ACHN (cell line): Measurements from ENCODE around the gene EHMT2.
"Not testable (repeated sequence)": the region's sequence is repeated elsewhere in the genome, so short reads cannot be mapped to it uniquely, and the experiment has no call there.

Experiments used
- DNase-seq: peaks from one replicate; pipeline ENCODE4 v3.0.0-alpha.2; 2015
- in situ Hi-C: cut with HindIII; loops from 2 replicates; pipeline ENCODE4 v1.10.0; 2017; ENCODE audit warnings: low sequenced_read_pairs, low pct_ligation_motif_present, low pct_unique_long_range_greater_than_20kb

Gene EHMT2

DNA sequence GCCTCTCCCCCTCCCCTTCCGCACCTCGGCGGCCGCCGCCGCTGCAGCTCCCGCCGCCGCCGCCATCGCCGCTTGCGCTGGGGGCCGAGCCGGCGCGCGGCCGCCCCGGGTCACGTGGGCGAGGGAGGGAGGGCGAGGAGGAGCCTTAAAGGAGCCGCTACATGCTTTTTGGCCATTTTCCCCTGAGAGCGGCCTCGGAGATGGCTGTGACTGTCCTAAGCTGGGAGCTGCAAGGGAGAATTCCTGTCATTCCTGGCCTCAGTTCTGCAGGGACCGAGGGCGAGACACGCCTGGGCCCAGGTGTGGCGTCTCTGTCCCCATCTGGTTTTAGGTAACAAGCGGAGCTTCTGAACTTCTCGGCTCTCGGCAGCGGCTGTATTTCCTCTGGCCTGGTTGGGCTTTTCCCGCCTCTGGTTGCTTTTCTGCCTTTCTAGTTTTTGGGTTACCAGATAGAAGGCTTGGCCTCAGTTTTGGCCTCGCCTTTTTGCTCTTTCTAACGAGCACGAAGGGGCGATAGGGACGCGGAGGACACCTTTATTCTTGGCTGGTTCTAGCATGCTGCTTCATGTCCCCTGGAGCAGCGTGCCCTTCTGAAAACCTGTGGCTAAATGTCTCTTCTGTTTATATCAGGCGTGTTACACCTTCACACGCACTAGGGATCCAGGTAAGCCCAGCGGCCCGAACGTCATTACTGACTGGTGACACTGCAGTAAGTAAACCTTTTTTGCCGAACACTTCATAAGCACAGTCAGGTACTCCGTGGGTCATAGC, at the start of gene EHMT2:
TSS of gene EHMT2 (minus strand) at position 87 of the 771 bp plus-strand sequence. CDS start at position 66, 21 bp downstream.
- in situ Hi-C loops = no loop called here
- DNase-seq = peak; percentile 76

DNA sequence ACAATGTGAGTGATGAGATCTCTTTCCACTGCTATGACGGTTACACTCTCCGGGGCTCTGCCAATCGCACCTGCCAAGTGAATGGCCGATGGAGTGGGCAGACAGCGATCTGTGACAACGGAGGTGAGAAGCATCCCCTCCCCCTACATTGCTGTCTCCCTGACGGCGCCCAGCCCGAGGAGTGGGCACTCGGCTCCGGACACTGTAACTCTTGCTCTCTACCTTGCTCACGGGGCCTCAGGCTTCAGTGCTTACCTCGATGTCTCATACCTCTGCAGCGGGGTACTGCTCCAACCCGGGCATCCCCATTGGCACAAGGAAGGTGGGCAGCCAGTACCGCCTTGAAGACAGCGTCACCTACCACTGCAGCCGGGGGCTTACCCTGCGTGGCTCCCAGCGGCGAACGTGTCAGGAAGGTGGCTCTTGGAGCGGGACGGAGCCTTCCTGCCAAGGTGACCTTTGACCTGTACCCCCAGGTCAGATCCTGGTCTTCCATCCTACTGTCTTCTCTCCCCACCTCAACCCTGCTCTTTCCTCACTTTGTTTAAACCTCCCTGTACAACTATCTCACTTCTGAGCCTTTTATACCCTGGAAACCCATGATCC, 49.7 kb upstream of the EHMT2 start:
- DNase-seq = no peak
- in situ Hi-C loops = no loop called here

DNA sequence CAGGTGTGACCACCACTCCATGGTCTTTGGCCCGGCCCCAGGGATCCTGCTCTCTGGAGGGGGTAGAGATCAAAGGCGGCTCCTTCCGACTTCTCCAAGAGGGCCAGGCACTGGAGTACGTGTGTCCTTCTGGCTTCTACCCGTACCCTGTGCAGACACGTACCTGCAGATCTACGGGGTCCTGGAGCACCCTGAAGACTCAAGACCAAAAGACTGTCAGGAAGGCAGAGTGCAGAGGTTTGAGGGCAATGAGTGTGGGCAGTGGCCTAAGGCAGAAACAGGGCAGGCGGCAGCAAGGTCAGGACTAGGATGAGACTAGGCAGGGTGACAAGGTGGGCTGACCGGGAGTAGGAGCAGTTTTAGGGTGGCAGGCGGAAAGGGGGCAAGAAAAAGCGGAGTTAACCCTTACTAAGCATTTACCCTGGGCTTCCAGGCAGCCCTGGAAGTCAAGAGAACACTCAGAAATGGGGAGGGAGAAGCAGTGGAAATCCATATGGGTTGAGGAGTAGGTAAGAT, 48.9 kb upstream of the EHMT2 start:
- no peak for DNase-seq
- in situ Hi-C loops = no loop called here

DNA sequence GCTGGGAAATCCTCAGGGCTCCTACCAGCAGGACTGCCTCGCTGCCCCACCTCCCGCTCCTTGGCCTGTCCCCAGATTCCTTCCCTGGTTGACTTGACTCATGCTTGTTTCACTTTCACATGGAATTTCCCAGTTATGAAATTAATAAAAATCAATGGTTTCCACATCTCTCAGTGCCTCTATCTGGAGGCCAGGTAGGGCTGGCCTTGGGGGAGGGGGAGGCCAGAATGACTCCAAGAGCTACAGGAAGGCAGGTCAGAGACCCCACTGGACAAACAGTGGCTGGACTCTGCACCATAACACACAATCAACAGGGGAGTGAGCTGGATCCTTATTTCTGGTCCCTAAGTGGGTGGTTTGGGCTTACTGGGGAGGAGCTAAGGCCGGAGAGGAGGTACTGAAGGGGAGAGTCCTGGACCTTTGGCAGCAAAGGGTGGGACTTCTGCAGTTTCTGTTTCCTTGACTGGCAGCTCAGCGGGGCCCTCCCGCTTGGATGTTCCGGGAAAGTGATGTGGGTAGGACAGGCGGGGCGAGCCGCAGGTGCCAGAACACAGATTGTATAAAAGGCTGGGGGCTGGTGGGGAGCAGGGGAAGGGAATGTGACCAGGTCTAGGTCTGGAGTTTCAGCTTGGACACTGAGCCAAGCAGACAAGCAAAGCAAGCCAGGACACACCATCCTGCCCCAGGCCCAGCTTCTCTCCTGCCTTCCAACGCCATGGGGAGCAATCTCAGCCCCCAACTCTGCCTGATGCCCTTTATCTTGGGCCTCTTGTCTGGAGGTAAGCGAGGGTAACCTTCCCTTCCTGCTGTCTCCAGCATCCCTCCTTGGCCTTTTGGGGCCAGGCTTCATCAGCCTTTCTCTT, 48.2 kb upstream of the EHMT2 start, which contains the start of gene CFB:
TSS of gene CFB (plus strand) at position 589 of the 863 bp plus-strand sequence. CDS start at position 716, 127 bp downstream.
- in situ Hi-C loops = no loop called here
- peak; percentile 92 for DNase-seq

DNA sequence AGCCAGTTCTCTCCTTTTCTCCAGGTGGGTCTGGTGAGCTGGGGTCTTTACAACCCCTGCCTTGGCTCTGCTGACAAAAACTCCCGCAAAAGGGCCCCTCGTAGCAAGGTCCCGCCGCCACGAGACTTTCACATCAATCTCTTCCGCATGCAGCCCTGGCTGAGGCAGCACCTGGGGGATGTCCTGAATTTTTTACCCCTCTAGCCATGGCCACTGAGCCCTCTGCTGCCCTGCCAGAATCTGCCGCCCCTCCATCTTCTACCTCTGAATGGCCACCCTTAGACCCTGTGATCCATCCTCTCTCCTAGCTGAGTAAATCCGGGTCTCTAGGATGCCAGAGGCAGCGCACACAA, 47.6 kb upstream of the EHMT2 start:
- DNase-seq = no peak
- in situ Hi-C loops = no loop called here

DNA sequence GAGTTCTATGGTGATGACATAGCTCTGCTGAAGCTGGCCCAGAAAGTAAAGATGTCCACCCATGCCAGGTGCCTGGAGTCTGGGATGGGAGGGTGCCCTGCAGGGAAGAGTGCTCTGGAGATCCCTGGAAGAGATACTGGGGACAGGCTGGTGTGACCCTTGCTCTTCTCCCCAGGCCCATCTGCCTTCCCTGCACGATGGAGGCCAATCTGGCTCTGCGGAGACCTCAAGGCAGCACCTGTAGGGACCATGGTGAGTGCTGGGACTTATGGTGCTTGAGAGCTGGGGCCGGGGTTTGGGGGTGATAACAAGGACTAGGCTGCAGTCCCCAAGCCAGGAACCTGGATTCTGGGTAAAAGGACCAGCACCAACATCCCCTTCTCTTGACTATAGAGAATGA, 46.2 kb upstream of the EHMT2 start:
- DNase-seq = no peak

DNA sequence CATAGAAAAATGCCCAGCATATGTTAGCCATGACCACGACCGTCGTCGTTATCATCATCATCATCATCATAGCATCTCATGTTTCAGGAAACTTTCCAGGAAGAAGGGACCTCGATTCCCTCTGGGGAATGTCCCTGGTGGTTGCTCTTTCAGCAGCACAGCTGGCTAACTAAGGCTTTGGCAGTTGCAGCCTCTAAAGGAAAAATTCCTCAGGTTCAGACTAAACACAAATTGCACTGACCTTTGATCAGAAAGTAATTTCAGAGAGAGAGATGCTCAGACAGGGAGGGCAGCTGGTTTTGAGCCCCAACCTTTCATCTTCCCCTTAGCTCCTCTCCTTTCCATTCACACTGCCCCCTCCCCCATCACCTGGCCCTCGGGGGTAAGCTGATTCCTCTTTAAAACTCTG, 42.8 kb upstream of the EHMT2 start:
- DNase-seq = no peak

More for the DNA sequence above, 46.2 kb upstream of the EHMT2 start:
- in situ Hi-C loops = no loop called here

DNA sequence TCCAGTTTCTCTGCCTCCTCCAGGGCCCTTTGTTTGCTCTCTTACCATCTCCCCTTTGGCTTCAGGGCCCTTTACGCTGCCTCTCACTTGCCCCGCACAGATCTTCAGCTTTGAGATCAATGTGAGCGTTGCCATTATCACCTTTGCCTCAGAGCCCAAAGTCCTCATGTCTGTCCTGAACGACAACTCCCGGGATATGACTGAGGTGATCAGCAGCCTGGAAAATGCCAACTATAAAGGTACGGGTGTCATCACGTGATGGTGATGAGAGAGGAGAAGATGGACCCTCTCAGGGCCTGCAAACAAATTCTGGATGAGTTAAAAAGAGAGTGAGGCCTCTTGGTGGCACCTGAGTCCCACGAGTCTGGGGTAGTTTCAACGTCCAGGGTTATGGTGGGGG, 38.3 kb upstream of the EHMT2 start:
- in situ Hi-C loops = no loop called here
- no peak for DNase-seq

More for the DNA sequence above, 42.8 kb upstream of the EHMT2 start:
- in situ Hi-C loops = no loop called here

DNA sequence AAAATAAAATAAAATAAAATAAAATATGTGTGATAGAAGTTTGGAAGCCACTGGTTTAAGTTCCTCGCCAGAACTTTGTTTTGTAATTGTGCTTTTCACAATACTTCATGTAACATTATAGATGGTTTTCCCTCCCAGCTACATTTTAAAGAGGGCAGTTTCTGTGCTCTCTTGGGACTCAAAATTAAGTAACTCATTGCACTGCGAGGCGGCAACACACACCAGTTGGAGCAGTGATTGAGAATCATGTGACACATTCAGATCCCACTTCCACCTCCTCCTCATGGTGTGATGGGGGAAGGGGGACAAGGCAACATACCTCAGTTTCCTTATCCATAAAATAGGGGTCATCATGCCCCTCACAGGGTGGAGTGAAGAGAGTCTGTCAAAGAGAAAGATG, 37.5 kb upstream of the EHMT2 start:
- in situ Hi-C loops = no loop called here

DNA sequence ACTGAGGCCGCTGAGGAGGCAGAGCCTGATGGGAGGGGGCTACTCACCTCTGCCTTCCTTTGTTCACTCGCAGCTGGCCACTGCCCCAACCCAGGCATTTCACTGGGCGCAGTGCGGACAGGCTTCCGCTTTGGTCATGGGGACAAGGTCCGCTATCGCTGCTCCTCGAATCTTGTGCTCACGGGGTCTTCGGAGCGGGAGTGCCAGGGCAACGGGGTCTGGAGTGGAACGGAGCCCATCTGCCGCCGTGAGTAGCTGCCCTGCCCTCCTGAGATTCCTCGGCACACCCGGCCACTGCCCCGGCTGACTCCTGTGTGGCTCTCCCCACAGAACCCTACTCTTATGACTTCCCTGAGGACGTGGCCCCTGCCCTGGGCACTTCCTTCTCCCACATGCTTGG, 36.0 kb upstream of the EHMT2 start:
- in situ Hi-C loops = no loop called here
- DNase-seq = no peak

More for the DNA sequence above, 37.5 kb upstream of the EHMT2 start:
- DNase-seq = no peak

DNA sequence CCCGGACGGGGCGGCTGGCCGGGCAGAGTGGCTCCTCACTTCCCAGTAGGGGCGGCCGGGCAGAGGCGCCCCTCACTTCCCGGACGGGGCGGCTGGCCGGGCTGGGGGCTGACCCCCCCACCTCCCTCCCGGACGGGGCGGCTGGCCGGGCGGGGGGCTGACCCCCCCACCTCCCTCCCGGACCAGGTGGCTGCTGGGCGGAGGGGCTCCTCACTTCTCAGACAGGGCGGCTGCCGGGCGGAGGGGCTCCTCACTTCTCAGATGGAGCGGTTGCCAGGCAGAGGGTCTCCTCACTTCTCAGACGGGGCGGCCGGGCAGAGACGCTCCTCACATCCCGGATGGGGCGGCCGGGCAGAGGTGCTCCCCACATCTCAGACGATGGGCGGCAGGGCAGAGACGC, 34.6 kb upstream of the EHMT2 start:
- in situ Hi-C loops, DNase-seq: not testable (repeated sequence)

DNA sequence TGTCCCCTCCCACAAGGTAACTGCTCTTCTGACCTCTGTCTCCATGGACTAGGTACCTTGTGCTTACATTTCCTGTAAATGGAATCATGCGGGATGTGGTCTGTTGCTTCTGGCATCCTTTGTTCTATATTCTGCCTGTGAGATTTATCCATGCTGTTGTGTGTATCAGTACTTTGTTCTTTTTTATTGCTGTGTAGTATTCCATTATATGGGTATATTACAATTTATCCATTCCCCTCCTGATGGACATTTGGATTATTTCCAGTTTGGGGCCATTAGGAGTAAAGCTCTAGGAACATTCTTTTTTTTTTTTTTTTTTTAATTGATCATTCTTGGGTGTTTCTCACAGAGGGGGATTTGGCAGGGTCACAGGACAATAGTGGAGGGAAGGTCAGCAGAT, 33.5 kb upstream of the EHMT2 start:
- in situ Hi-C loops = no loop called here
- DNase-seq = no peak

DNA sequence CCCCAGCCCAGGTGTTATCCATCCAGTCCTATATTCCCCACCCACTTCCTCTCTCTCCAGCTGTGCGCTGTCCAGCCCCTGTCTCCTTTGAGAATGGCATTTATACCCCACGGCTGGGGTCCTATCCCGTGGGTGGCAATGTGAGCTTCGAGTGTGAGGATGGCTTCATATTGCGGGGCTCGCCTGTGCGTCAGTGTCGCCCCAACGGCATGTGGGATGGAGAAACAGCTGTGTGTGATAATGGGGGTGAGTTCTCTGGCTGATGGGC, 31.1 kb upstream of the EHMT2 start:
- in situ Hi-C loops = no loop called here
- no peak for DNase-seq

DNA sequence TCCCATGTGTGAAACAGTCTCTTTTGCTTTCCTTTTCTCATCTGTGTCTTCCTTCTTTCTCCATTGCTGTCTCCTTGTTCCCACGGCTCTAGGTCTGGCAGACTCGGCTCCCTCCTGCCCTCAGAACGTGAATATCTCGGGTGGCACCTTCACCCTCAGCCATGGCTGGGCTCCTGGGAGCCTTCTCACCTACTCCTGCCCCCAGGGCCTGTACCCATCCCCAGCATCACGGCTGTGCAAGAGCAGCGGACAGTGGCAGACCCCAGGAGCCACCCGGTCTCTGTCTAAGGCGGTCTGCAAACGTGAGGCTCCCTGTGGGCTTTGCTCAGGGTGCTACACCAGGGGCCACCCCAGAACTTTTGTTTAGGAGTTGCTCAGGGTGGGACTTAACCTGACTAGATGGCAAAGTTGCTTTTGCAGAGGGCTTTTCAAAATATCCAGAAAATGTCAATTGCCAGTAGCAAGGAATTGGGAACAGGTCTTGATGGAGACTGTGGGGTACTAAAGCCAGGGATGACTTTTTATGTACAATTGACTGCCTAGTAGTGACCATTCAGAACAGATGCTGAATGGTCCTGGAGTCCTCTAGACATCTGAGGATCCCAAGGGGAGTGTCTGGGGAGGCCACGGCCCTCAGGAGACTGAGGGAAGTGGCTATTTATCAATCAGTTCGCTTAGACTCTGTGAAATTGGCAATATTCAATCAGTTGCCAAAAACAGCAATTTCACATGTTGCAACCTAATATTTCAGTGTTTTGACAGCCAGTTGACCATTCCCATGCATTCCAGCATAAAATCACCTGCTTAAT, 30.6 kb upstream of the EHMT2 start:
- in situ Hi-C loops = no loop called here
- DNase-seq = no peak

DNA sequence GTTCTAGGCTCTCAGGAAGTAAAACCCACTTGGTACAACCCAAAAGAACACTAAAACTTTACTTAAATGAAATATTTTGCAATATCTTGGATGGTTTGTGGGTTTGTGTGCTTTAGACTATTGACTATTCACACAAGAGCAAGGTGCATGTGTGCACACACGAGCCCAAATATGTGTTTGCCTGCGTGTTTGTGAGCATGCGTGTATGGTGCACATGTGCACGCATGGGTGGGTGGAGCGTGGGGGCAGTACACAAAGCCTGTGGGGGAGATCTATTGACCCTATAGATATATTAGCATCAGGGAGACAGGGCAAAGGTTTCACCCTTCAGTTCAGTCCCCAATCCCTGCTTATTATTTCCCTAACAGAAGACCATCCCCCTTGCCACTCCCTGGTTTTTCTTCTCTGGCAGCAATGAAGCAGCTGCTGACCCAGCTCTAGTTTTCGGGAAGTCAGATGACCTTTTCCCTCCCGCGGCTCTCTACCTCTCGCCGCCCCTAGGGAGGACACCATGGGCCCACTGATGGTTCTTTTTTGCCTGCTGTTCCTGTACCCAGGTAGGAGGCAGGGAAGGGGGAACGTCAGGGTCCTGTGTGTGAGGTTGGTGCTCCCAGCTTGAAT, 29.9 kb upstream of the EHMT2 start, which contains the start of gene C2:
TSS of gene C2 (plus strand) at position 476 of the 621 bp plus-strand sequence. CDS start at position 512, 36 bp downstream.
- no peak for DNase-seq
- in situ Hi-C loops = no loop called here

DNA sequence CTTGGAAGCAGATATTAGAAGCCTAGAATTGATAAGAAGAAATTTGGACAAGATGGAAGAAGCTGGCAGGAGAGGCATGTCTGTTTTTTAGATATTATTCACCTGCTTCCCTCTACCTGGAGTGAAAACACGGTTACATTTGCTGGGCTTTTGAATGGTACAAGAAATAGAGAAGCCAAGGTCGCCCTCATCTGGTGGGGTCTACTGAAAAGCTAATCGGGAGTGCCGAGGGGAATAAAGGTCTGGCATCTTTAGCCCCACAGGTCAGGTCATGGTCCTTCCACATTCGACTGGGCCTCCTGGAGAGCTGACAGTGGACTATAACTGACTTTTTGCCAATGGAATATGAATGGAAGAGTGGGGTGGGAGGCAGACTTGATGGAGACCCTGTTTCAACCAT, 25.4 kb upstream of the EHMT2 start:
- in situ Hi-C loops = no loop called here
- peak; percentile 21 for DNase-seq

DNA sequence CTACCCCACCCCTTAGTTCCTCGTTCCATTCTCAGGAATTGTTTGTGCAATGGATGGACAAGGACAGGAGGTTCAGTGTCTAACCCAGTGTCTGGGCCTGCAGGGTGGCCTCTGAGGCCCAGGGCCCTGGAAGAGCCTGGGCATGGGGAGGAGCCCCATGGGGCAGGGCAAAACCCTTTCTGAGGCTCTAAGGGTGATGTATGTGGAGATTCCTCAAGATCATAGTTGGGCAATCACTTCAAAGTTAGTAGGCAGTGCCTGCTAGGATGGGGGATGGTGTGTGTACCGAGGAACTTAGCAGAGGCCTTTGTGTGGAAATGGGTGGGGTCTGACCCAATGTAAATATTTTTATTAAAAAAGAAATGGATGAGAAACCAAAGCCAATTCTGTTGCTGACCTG, 23.3 kb upstream of the EHMT2 start:
- in situ Hi-C loops = no loop called here
- DNase-seq = no peak
